Measurements from ENCODE around the gene CBY1. TPM values are rescaled to one million over a fixed set of nuclear protein-coding genes. Genes with fewer than 3 reads are reported as not detected.

CBY1 gene
- total and polyA plus RNA-seq, 7 donors = 23.6 to 47.8 (median 35.6) TPM

DNA sequence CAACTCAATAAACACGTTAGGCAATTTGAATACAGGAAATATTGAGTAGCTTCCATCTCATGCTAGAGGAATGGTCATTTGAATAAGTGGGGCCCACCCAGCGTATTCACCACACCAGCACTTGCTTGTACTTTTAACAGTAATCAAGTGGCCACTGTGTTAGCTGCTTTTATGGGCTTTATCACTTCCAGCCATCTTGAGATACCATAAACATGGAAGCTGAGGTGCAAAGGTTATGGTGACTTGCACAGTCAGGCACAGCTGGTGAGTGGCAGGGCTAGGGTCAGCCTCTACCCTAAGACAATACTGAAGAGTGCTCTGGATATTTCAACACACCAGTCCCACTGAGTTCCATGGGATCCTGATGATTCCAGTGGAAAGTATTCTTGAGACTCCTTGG is 37.6 kb downstream of the CBY1 start:
- H3K27me3 ChIP-seq = no peaks in the 10 kb centered on the region
- no peak overlapping the region for H3K4me3 ChIP-seq
- 15 to 56% methylated on average over 2 of the region's 2 CpGs for WGBS, 2 donors
- H3K36me3 ChIP-seq = peaks cover 0 to 37% (median 7%) of the 10 kb centered on the region in 4 donors
- no peak overlapping the region for H3K27ac ChIP-seq
- peak in 1 of 2 donors; percentile 35 for TF ChIP-seq POLR2A (IDR thresholded peaks at IDR 0.05)
- no peak for TF ChIP-seq EP300 (IDR thresholded peaks at IDR 0.05)
- no peak for TF ChIP-seq POLR2AphosphoS5 (IDR thresholded peaks at IDR 0.05)
- TF ChIP-seq, protein P1, sequence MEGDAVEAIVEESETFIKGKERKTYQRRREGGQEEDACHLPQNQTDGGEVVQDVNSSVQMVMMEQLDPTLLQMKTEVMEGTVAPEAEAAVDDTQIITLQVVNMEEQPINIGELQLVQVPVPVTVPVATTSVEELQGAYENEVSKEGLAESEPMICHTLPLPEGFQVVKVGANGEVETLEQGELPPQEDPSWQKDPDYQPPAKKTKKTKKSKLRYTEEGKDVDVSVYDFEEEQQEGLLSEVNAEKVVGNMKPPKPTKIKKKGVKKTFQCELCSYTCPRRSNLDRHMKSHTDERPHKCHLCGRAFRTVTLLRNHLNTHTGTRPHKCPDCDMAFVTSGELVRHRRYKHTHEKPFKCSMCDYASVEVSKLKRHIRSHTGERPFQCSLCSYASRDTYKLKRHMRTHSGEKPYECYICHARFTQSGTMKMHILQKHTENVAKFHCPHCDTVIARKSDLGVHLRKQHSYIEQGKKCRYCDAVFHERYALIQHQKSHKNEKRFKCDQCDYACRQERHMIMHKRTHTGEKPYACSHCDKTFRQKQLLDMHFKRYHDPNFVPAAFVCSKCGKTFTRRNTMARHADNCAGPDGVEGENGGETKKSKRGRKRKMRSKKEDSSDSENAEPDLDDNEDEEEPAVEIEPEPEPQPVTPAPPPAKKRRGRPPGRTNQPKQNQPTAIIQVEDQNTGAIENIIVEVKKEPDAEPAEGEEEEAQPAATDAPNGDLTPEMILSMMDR (IDR thresholded peaks at IDR 0.05) = no peak
- DNase-seq = no peak
- peaks cover 0 to 38% (median 35%) of the 10 kb centered on the region in 4 donors for H3K4me1 ChIP-seq
- no peaks in the 10 kb centered on the region for H3K9me3 ChIP-seq
- intact Hi-C loops (cut with DNase I) = no loop called here

DNA sequence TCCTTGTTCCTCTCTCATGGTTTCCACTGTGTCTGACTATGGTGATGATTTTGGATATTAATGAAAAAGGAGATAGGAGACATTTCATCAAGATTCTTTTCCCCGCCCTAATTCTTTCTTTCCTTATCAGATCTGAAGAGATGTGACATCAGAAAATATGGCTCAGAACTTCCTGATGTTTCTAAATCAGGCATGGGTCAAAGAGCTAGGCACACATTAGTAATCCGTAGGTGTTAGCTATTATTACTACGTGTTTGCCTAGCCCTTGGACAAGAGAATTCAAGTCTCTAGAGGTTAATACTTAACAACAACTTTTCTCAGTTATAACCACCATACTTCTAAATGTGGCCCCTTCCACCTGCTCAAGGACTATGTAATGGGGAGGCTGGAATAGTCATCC is 38.5 kb downstream of the CBY1 start:
- TF ChIP-seq, protein P1 (IDR thresholded peaks at IDR 0.05) = no peak
- TF ChIP-seq POLR2AphosphoS5 (IDR thresholded peaks at IDR 0.05) (no peak), EP300 (IDR thresholded peaks at IDR 0.05) (no peak)

DNA sequence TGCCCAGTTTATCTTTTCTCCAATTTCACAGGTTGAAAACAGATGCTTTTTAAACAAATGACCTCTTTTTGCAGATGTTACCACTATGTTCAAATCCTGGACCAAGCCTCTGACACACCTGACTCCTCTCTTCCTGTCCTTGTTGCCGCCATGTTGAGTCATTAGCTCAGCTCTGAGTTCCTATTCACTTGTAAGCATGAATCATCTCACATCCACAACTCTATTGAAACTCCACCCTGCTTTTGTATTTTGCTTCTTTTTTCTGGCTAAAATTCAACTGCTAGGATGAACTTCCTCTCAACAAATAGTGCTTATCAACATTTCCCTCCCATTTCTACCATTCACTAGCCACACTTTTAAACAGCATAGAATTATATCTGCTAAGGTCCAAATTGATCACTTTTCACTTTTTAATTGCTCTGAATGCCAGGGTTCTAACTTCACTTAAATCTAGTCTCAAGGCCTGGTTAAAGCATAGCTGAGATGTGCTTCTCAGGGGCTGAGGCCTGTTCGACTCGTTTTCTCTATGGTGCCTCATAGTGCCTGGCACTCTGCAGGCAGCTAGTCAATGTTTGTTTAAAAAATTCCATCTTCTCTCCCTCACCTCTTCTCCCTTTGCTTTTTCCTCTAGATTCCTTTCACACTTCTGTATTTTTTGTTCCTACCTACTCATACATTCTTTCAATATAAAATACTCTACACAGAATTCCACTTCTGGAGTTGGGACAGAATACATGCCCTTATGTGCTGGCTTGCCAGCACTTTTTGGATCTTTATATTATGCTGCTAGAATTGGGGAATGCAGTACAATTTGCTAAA is 40.4 kb downstream of the CBY1 start:
- no peaks in the 10 kb centered on the region for H3K27me3 ChIP-seq
- intact Hi-C loops (cut with DNase I) = no loop called here

More for the DNA sequence above, 38.5 kb downstream of the CBY1 start:
- Histone ChIP-seq H3K9me3 (no peaks in the 10 kb centered on the region), H3K27ac (no peak overlapping the region), H3K36me3 (peaks cover 0 to 28% (median 2%) of the 10 kb centered on the region in 4 donors), H3K4me3 (no peak overlapping the region), H3K4me1 (peaks cover 0 to 46% (median 44%) of the 10 kb centered on the region in 4 donors), H3K27me3 (no peaks in the 10 kb centered on the region)
- no peak for DNase-seq
- 17 to 68% methylated on average over 3 of the region's 3 CpGs for WGBS, 2 donors
- intact Hi-C loops (cut with DNase I) = no loop called here

DNA sequence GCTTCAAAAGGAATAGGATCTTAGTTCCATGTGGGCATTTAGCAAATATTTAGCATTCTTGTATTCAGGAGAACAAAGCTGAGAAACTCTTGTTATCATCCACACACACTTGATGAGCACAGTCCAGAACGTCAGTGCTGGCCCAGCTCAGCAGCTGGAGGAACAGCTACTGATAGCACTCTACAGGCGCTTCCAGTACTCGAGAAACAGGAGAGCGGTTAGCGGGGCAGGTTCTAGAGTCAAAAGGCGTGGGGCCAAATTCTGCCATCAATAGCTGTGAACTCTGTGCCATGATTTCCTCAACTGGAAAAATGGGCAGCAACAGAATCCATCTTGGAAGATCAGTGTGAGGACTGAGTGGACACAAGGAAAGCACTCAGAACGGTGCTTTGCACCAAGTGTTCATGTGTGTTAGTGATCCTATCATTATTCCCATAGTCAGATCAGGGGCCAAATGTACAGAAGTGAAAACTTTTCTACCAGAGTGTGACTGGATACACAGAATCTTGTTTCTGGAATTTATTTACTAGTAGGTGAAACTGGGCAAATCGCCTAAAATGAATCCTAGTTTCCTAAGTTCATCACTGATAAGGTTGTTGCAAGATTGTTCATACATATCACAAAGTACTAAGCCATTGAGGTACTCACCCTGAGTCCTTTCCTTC is 41.1 kb downstream of the CBY1 start:
- peaks cover 0 to 55% (median 51%) of the 10 kb centered on the region in 4 donors for H3K4me1 ChIP-seq
- TF ChIP-seq POLR2AphosphoS5 (IDR thresholded peaks at IDR 0.05) = no peak
- no peak for TF ChIP-seq POLR2A (IDR thresholded peaks at IDR 0.05)
- TF ChIP-seq, protein P1 (IDR thresholded peaks at IDR 0.05) = no peak
- TF ChIP-seq EP300 (IDR thresholded peaks at IDR 0.05) = no peak
- intact Hi-C loops (cut with DNase I) = no loop called here
- DNase-seq = peak; percentile 62
- peak overlapping the region; percentile 68 to 100 (median 99) for H3K27ac ChIP-seq
- no peak overlapping the region for H3K4me3 ChIP-seq
- 63 to 78% methylated on average over 8 of the region's 8 CpGs for WGBS, 2 donors
- peaks cover 0 to 6% (median 0%) of the 10 kb centered on the region in 4 donors for H3K36me3 ChIP-seq
- no peaks in the 10 kb centered on the region for H3K9me3 ChIP-seq
- no peaks in the 10 kb centered on the region for H3K27me3 ChIP-seq

More for the DNA sequence above, 40.4 kb downstream of the CBY1 start:
- no peak for TF ChIP-seq EP300 (IDR thresholded peaks at IDR 0.05)
- H3K4me3 ChIP-seq = no peak overlapping the region
- H3K27ac ChIP-seq = peak overlapping the region; percentile 68 to 100 (median 99)
- H3K4me1 ChIP-seq = peaks cover 0 to 54% (median 51%) of the 10 kb centered on the region in 4 donors
- 19 to 50% methylated on average over 3 of the region's 3 CpGs for WGBS, 2 donors
- H3K36me3 ChIP-seq = peaks cover 0 to 13% (median 0%) of the 10 kb centered on the region in 4 donors
- H3K9me3 ChIP-seq = no peaks in the 10 kb centered on the region
- DNase-seq = no peak
